SK-N-SH (cell line): ENCODE results near the gene GNPTAB. TPM values are rescaled to one million over a fixed set of nuclear protein-coding genes. Genes with fewer than 3 reads are reported as not detected.
A peak's percentile ranks its signal among the peaks of the same experiment; 100 is the strongest.

Experiments used
- CTCF ChIA-PET: fragments of 300-600, 350-600 bp; formaldehyde crosslinking; extraction: SDS; loops from one replicate; lab custom pipeline; 2021; lab: Yijun Ruan, JAX
- POLR2A ChIA-PET: fragments of 350-600 bp; sonication (Branson Sonifier 250); formaldehyde crosslinking; extraction: SDS; loops from one replicate; lab custom pipeline; 2020; ENCODE audit warnings: antibody characterized with exemption, inconsistent platforms; lab: Yijun Ruan, JAX
- DNase-seq: peaks from one replicate; pipeline ENCODE4 v3.0.0; 2012
- H2AFZ ChIP-seq: fragments of 200-600 bp; sonication (generic); 2 replicates; pipeline ENCODE4 v1.8.1; 2016; ENCODE audit warnings: antibody characterized with exemption, mild to moderate bottlenecking, low read depth
- H3F3A ChIP-seq: fragments of 200-600 bp; sonication (generic); replicated peaks from 2 replicates; pipeline ENCODE3; 2016; ENCODE audit warnings: antibody characterized with exemption, mild to moderate bottlenecking; ENCODE audit not compliant: insufficient read depth
- H3K27ac ChIP-seq, 2 experiments: fragments of 200-500 bp in 1 of 2; fragments of 200-600 bp in 1 of 2; sonication (Bioruptor generic) in 1 of 2; sonication (generic), shearing (Covaris generic) in 1 of 2; 2 replicates each; pipeline versions ENCODE4 v1.5.1 to v1.6.1; 2014 to 2016; ENCODE audit warnings: low read depth in 2 of 2, inconsistent platforms in 1 of 2, low read length in 1 of 2, mild to moderate bottlenecking in 1 of 2, mixed read lengths in 1 of 2
- H3K27me3 ChIP-seq: fragments of 200-600 bp; sonication (generic), shearing (Covaris generic); 2 replicates; pipeline ENCODE4 v1.6.1; 2016; ENCODE audit warnings: mixed run types; ENCODE audit not compliant: insufficient read depth
- H3K36me3 ChIP-seq, 2 experiments: fragments of 200-500 bp in 1 of 2; fragments of 200-600 bp in 1 of 2; sonication (Bioruptor generic) in 1 of 2; sonication (generic) in 1 of 2; replicated peaks in 1 of 2; 2 replicates each; pipeline versions ENCODE3 to v1.5.1; 2014 to 2016; ENCODE audit warnings: low read length in 1 of 2, mild to moderate bottlenecking in 1 of 2; ENCODE audit not compliant: insufficient read depth in 2 of 2, control insufficient read depth in 1 of 2
- H3K4me1 ChIP-seq, 2 experiments: fragments of 200-500 bp in 1 of 2; fragments of 200-600 bp in 1 of 2; sonication (Bioruptor generic) in 1 of 2; sonication (generic), shearing (Covaris generic) in 1 of 2; 2 replicates each; pipeline versions ENCODE4 v1.5.1 to v1.6.1; 2014 to 2016; ENCODE audit warnings: low read depth in 1 of 2, low read length in 1 of 2, mixed run types in 1 of 2; ENCODE audit not compliant: insufficient read depth in 2 of 2, control insufficient read depth in 1 of 2
- H3K4me2 ChIP-seq: fragments of 200-600 bp; sonication (generic), shearing (Covaris generic); 2 replicates; pipeline ENCODE4 v1.6.1; 2017; ENCODE audit warnings: mixed run types
- H3K4me3 ChIP-seq, 2 experiments: fragments of 200-500 bp in 1 of 2; fragments of 200-600 bp in 1 of 2; sonication (Bioruptor generic) in 1 of 2; sonication (generic), shearing (Covaris generic) in 1 of 2; 2 replicates each; pipeline versions ENCODE4 v1.5.1 to v1.8.1; 2014 to 2016; ENCODE audit warnings: low read depth in 2 of 2, inconsistent platforms in 1 of 2, low read length in 1 of 2, mild to moderate bottlenecking in 1 of 2, mixed read lengths in 1 of 2, moderate library complexity in 1 of 2
- H3K79me2 ChIP-seq: fragments of 200-600 bp; sonication (generic); 2 replicates; pipeline ENCODE4 v1.8.1; 2017; ENCODE audit warnings: mild to moderate bottlenecking; ENCODE audit not compliant: insufficient read depth
- H3K9ac ChIP-seq: fragments of 200-600 bp; sonication (generic); 2 replicates; pipeline ENCODE4 v1.6.1; 2017; ENCODE audit warnings: mixed run types
- H3K9me2 ChIP-seq: fragments of 200-600 bp; sonication (generic); 2 replicates; pipeline ENCODE4 v1.6.1; 2017; ENCODE audit warnings: mixed run types
- H3K9me3 ChIP-seq: fragments of 200-600 bp; sonication (generic); 2 replicates; pipeline ENCODE4 v1.6.1; 2017; ENCODE audit warnings: mixed run types, mild to moderate bottlenecking, moderate library complexity
- H4K20me1 ChIP-seq: fragments of 200-600 bp; sonication (generic); 2 replicates; pipeline ENCODE4 v1.6.1; 2017; ENCODE audit warnings: mild to moderate bottlenecking, mixed run types; ENCODE audit not compliant: insufficient read depth
- EP300 ChIP-seq, 2 experiments: IDR thresholded peaks; 2 replicates each; pipeline versions ENCODE4 v1.4.0 to v1.6.1; 2012; ENCODE audit warnings: borderline replicate concordance in 1 of 2, low read depth in 1 of 2, low read length in 1 of 2
- EZH2phosphoT487 ChIP-seq: fragments of 200-600 bp; sonication (generic); IDR thresholded peaks from 2 replicates; pipeline ENCODE4 v1.6.1; 2017; ENCODE audit warnings: low read depth, mixed run types, mild to moderate bottlenecking, antibody characterized with exemption, moderate library complexity, borderline replicate concordance
- FOXM1 ChIP-seq: IDR thresholded peaks from 2 replicates; pipeline ENCODE4 v1.4.0; 2012; ENCODE audit warnings: low read depth, mild to moderate bottlenecking
- GATA2 ChIP-seq: sonication (generic); formaldehyde crosslinking; IDR thresholded peaks from 2 replicates; pipeline ENCODE4 v1.5.0; 2020; ENCODE audit warnings: mild to moderate bottlenecking, missing genetic modification reagents
- PBX3 ChIP-seq: IDR thresholded peaks from 2 replicates; pipeline ENCODE4; 2012
- RAD21 ChIP-seq: IDR thresholded peaks from 2 replicates; pipeline ENCODE4 v1.6.1; 2012; ENCODE audit warnings: mild to moderate bottlenecking, low read length
- REST ChIP-seq: IDR thresholded peaks from 2 replicates; pipeline ENCODE4 v1.6.1; 2012; ENCODE audit warnings: mild to moderate bottlenecking, low read depth, low read length, moderate library complexity
- TCF12 ChIP-seq: IDR thresholded peaks from 2 replicates; pipeline ENCODE4 v1.4.0; 2012
- TEAD4 ChIP-seq: IDR thresholded peaks from 2 replicates; pipeline ENCODE4 v1.4.0; 2012; ENCODE audit warnings: mild to moderate bottlenecking, borderline replicate concordance; ENCODE audit not compliant: insufficient read depth
- WGBS: methylation state at CpG from one replicate; pipeline ENCODE4 v1.1.6; 2017; ENCODE audit warnings: low lambda C conversion rate; 5-methylcytosine and 5-hydroxymethylcytosine counted together
- polyA plus RNA-seq, 3 experiments: library from polyadenylated mRNA; depleted of rRNA; stranded (reverse); fragments of >200 nt; gene quantifications; 2 replicates each; pipeline ENCODE4 v1.2.3, GENCODE V29; 2012

GNPTAB gene
- polyA plus RNA-seq, 1 of the 3 experiments (the other 2 are of a cell fraction): 18.8 TPM

- H3K9ac ChIP-seq: no peak overlapping the region
- H3K4me1 ChIP-seq: no peaks in the 10 kb centered on the region
- WGBS: 71% methylated on average over 2 of the region's 2 CpGs
- no peaks in the 10 kb centered on the region for H3K79me2 ChIP-seq
- no peaks in the 10 kb centered on the region for H4K20me1 ChIP-seq
- H3F3A ChIP-seq: peaks cover 12% of the 10 kb centered on the region
- POLR2A ChIA-PET: no interaction called here
- H3K27me3 ChIP-seq: no peaks in the 10 kb centered on the region
- no peak for DNase-seq
- H3K36me3 ChIP-seq: no peaks in the 10 kb centered on the region
- CTCF ChIA-PET: interaction anchor here (0.8 to 4.2 kb wide), 3 partner anchors 21 to 46 kb away, joined by 3 to 23 read pairs (median 5); partner anchors contain the start of gene GNPTAB
- no peak overlapping the region for H2AFZ ChIP-seq
- no peaks in the 10 kb centered on the region for H3K9me3 ChIP-seq
- no peak overlapping the region for H3K4me2 ChIP-seq
- TF ChIP-seq REST (no peak), EP300 (IDR thresholded peaks at IDR 0.05; ENCODE audit: borderline replicate concordance in 1 of 2, low read depth in 1 of 2, low read length in 1 of 2) (no peak), EZH2phosphoT487 (no peak), TEAD4 (no peak), GATA2 (no peak), FOXM1 (no peak)
- no peak overlapping the region for H3K27ac ChIP-seq
- no peaks in the 10 kb centered on the region for H3K9me2 ChIP-seq
- H3K4me3 ChIP-seq: no peak overlapping the region
These were observed 36.2 kb downstream of the GNPTAB start for GRCh38 chr12:101794574-101794973.

- Histone ChIP-seq H3K4me1 (no peaks in the 10 kb centered on the region), H3K9ac (no peak overlapping the region)
- TF ChIP-seq PBX3: peak; percentile 26; the same call in 1 of the 2 replicates
- peak; percentile 13; the same call in 1 of the 2 replicates for TF ChIP-seq TCF12
- no peak for TF ChIP-seq RAD21
- TF ChIP-seq TEAD4: no peak
- TF ChIP-seq, all 33 proteins: peak for 2
- Histone ChIP-seq H3K9me2 (no peaks in the 10 kb centered on the region), H3K36me3 (no peaks in the 10 kb centered on the region), H3K79me2 (no peaks in the 10 kb centered on the region), H3K27ac (peak overlapping the region in 1 of 2 experiments; percentile 64; a peak in 2 of 4 replicates), H3K4me3 (no peak overlapping the region), H3K9me3 (no peaks in the 10 kb centered on the region), H3K27me3 (no peaks in the 10 kb centered on the region), H3F3A (peaks cover 9% of the 10 kb centered on the region), H2AFZ (no peak overlapping the region), H4K20me1 (no peaks in the 10 kb centered on the region), H3K4me2 (no peak overlapping the region)
- 31% methylated on average over 1 of the region's 1 CpG for WGBS
- POLR2A ChIA-PET: no interaction called here
- CTCF ChIA-PET: interaction anchor here (0.7 to 4.2 kb wide), 6 partner anchors 14 to 46 kb away, joined by 3 to 23 read pairs (median 6); partner anchors contain the start of gene GNPTAB
- no peak for DNase-seq
These were observed 37.4 kb downstream of the GNPTAB start for GRCh38 chr12:101793401-101793800.
